H9 (cell line): Measurements from ENCODE around the gene PSTPIP1. TPM values are rescaled to one million over a fixed set of nuclear protein-coding genes. Genes with fewer than 3 reads are reported as not detected.

Source experiments
- DNase-seq: peaks from one replicate; pipeline ENCODE4 v3.0.0-alpha.2; 2017
- H2AFZ ChIP-seq: one replicate; pipeline ENCODE4 v1.6.1; 2013; ENCODE audit warnings: mild to moderate bottlenecking, low read length, control low read depth, moderate library complexity
- H2AK5ac ChIP-seq: 2 replicates; pipeline ENCODE4 v1.6.1; 2013; ENCODE audit warnings: low read length, control low read depth, mixed read lengths; ENCODE audit not compliant: insufficient read length
- H2BK120ac ChIP-seq: one replicate; pipeline ENCODE4 v1.6.1; 2013; ENCODE audit warnings: low read depth, mild to moderate bottlenecking, low read length, control low read depth, inconsistent platforms; ENCODE audit not compliant: poor library complexity, severe bottlenecking
- H2BK12ac ChIP-seq: 2 replicates; pipeline ENCODE4 v1.6.1; 2013; ENCODE audit warnings: low read length, control low read depth, mixed read lengths, low read depth; ENCODE audit not compliant: insufficient read length
- H2BK15ac ChIP-seq: 2 replicates; pipeline ENCODE4 v1.6.1; 2013; ENCODE audit warnings: low read depth, low read length, control low read depth
- H2BK20ac ChIP-seq: one replicate; pipeline ENCODE4 v1.6.1; 2013; ENCODE audit warnings: low read depth, mild to moderate bottlenecking, low read length, control low read depth, inconsistent platforms; ENCODE audit not compliant: poor library complexity, severe bottlenecking
- H2BK5ac ChIP-seq: 2 replicates; pipeline ENCODE4 v1.6.1; 2013; ENCODE audit warnings: low read length, control low read depth, mixed read lengths; ENCODE audit not compliant: insufficient read length
- H3K14ac ChIP-seq: 2 replicates; pipeline ENCODE4 v1.6.1; 2013; ENCODE audit warnings: low read length, control low read depth; ENCODE audit not compliant: insufficient read depth
- H3K18ac ChIP-seq: 2 replicates; pipeline ENCODE4 v1.6.1; 2013; ENCODE audit warnings: low read depth, mild to moderate bottlenecking, mixed read lengths, low read length, control low read depth; ENCODE audit not compliant: insufficient read length
- H3K23ac ChIP-seq: 2 replicates; pipeline ENCODE4 v1.6.1; 2013; ENCODE audit warnings: low read length, control low read depth, mixed read lengths, low read depth; ENCODE audit not compliant: insufficient read length
- H3K23me2 ChIP-seq: 2 replicates; pipeline ENCODE4 v1.6.1; 2013; ENCODE audit warnings: low read depth, mild to moderate bottlenecking, mixed read lengths, low read length, control low read depth; ENCODE audit not compliant: insufficient read length, poor library complexity, severe bottlenecking
- H3K27ac ChIP-seq: 2 replicates; pipeline ENCODE4 v1.5.1; 2013; ENCODE audit warnings: low read length, control low read depth, mixed read lengths, low read depth; ENCODE audit not compliant: insufficient read length
- H3K27me3 ChIP-seq: 2 replicates; pipeline ENCODE4 v1.6.1; 2013; ENCODE audit warnings: low read length, control low read depth, inconsistent platforms; ENCODE audit not compliant: insufficient read depth
- H3K4ac ChIP-seq: 2 replicates; pipeline ENCODE4 v1.6.1; 2013; ENCODE audit warnings: low read depth, mild to moderate bottlenecking, control low read depth, inconsistent platforms, low read length, moderate library complexity
- H3K4me1 ChIP-seq: 2 replicates; pipeline ENCODE4 v1.6.1; 2013; ENCODE audit warnings: low read length, control low read depth, inconsistent platforms; ENCODE audit not compliant: insufficient read depth
- H3K4me2 ChIP-seq: 2 replicates; pipeline ENCODE4 v1.6.1; 2013; ENCODE audit warnings: low read length, control low read depth, mixed read lengths; ENCODE audit not compliant: insufficient read length, insufficient read depth
- H3K56ac ChIP-seq: 2 replicates; pipeline ENCODE4 v1.6.1; 2013; ENCODE audit warnings: low read depth, mild to moderate bottlenecking, mixed read lengths, low read length, control low read depth; ENCODE audit not compliant: insufficient read length
- H3K79me1 ChIP-seq: 2 replicates; pipeline ENCODE4 v1.6.1; 2013; ENCODE audit warnings: low read depth, mild to moderate bottlenecking, moderate library complexity, low read length, control low read depth, inconsistent platforms; ENCODE audit not compliant: insufficient read depth, poor library complexity, severe bottlenecking
- H3K79me2 ChIP-seq: 2 replicates; pipeline ENCODE4 v1.6.1; 2013; ENCODE audit warnings: low read length, control low read depth, inconsistent platforms; ENCODE audit not compliant: insufficient read depth
- H3K9ac ChIP-seq: 2 replicates; pipeline ENCODE4 v1.6.1; 2013; ENCODE audit warnings: low read length, control low read depth, mixed read lengths; ENCODE audit not compliant: insufficient read length; ENCODE audit errors: extremely low read depth
- H3K9me3 ChIP-seq: one replicate; pipeline ENCODE4 v1.6.1; 2013; ENCODE audit warnings: low read depth, low read length, inconsistent platforms; ENCODE audit not compliant: control insufficient read depth
- H3T11ph ChIP-seq: one replicate; pipeline ENCODE4 v1.6.1; 2013; ENCODE audit warnings: mild to moderate bottlenecking, low read length, control low read depth, inconsistent platforms
- H4K20me1 ChIP-seq: one replicate; pipeline ENCODE4 v1.6.1; 2013; ENCODE audit not compliant: control insufficient read depth, insufficient read length, insufficient read depth
- H4K5ac ChIP-seq: 2 replicates; pipeline ENCODE4 v1.6.1; 2013; ENCODE audit warnings: low read depth, mild to moderate bottlenecking, mixed read lengths, low read length, control low read depth; ENCODE audit not compliant: insufficient read length
- H4K8ac ChIP-seq: replicated peaks from 2 replicates; pipeline ENCODE4 v1.6.1; 2013; ENCODE audit warnings: low read length, control low read depth, mixed read lengths, low read depth; ENCODE audit not compliant: insufficient read length
- H4K91ac ChIP-seq: 2 replicates; pipeline ENCODE4 v1.6.1; 2013; ENCODE audit warnings: low read depth, mild to moderate bottlenecking, moderate library complexity, mixed read lengths, low read length, control low read depth; ENCODE audit not compliant: insufficient read length
- H3K27ac Mint-ChIP-seq, 3 experiments: 2 replicates in 2 of 3; 3 replicates in 1 of 3; pipeline ENCODE4 v1.8.0; 2020 to 2021; ENCODE audit warnings: mixed read lengths in 3 of 3, mild to moderate bottlenecking in 1 of 3, moderate library complexity in 1 of 3
- H3K27me3 Mint-ChIP-seq: 2 replicates; pipeline ENCODE4 v1.8.0; 2021; ENCODE audit warnings: low read depth, mild to moderate bottlenecking, moderate library complexity, mixed read lengths
- H3K36me3 Mint-ChIP-seq, 3 experiments: 2 replicates in 2 of 3; 3 replicates in 1 of 3; pipeline ENCODE4 v1.8.0; 2020 to 2021; ENCODE audit warnings: low read depth in 3 of 3, mixed read lengths in 3 of 3; ENCODE audit not compliant: insufficient read depth in 1 of 3
- H3K4me1 Mint-ChIP-seq, 2 experiments: 2 replicates each; pipeline ENCODE4 v1.8.0; 2020; ENCODE audit warnings: mixed read lengths in 2 of 2
- H3K4me3 Mint-ChIP-seq, 2 experiments: 2 replicates in 1 of 2; 3 replicates in 1 of 2; pipeline ENCODE4 v1.8.0; 2020 to 2021; ENCODE audit warnings: mild to moderate bottlenecking in 2 of 2, mixed read lengths in 2 of 2, moderate library complexity in 1 of 2
- H3K9me3 Mint-ChIP-seq, 2 experiments: 2 replicates in 1 of 2; 3 replicates in 1 of 2; pipeline ENCODE4 v1.8.0; 2020; ENCODE audit warnings: mild to moderate bottlenecking in 2 of 2, mixed read lengths in 2 of 2, moderate library complexity in 1 of 2
- CTCF ChIP-seq: fragments of 200-600 bp; sonication (generic); conservative IDR thresholded peaks from 3 replicates; pipeline ENCODE4 v1.8.0; 2021; ENCODE audit warnings: antibody characterized with exemption, mild to moderate bottlenecking
- WGBS: extraction: QIAGEN DNeasy Blood & Tissue Kit; methylation state at CpG from one replicate; pipeline ENCODE4 v1.1.7; 2013; ENCODE audit warnings: missing lambda C conversion rate, low lambda C conversion rate, mixed read lengths; ENCODE audit not compliant: insufficient read length; ENCODE audit errors: extremely low coverage; 5-methylcytosine and 5-hydroxymethylcytosine counted together
- total RNA-seq: library from RNA; stranded (reverse); gene quantifications from 2 replicates; pipeline ENCODE4 v1.2.1, GENCODE V29; 2021

PSTPIP1 gene
- total RNA-seq, 1 experiment from 2014 or later = 1.8 TPM

- Histone ChIP-seq H4K20me1 (no peaks in the 10 kb centered on the region), H3K23ac (no peak overlapping the region), H3K4me2 (no peak overlapping the region), H3K27ac (no peak overlapping the region), H4K91ac (no peak overlapping the region), H4K5ac (no peak overlapping the region), H3K9ac (no peak overlapping the region), H2BK12ac (no peak overlapping the region), H3K56ac (no peak overlapping the region), H3K79me1 (no peaks in the 10 kb centered on the region), H3K4ac (no peak overlapping the region), H3K9me3 (no peaks in the 10 kb centered on the region), H3K18ac (no peak overlapping the region), H3K23me2 (no peaks in the 10 kb centered on the region), H2BK20ac (no peak overlapping the region), H3K79me2 (no peaks in the 10 kb centered on the region), H3K14ac (no peak overlapping the region), H3T11ph (no peak overlapping the region), H2AFZ (no peak overlapping the region), H4K8ac (no peak overlapping the region), H3K27me3 (no peaks in the 10 kb centered on the region), H3K4me1 (no peaks in the 10 kb centered on the region), H2AK5ac (no peak overlapping the region), H2BK5ac (no peak overlapping the region), H2BK120ac (no peak overlapping the region), H2BK15ac (no peak overlapping the region)
- Mint-ChIP-seq H3K27ac (no peak overlapping the region), H3K36me3 (peaks cover 22 to 45% (median 45%) of the 10 kb centered on the region in 3 experiments), H3K4me1 (peaks cover 0 to under 1% of the 10 kb centered on the region in 2 experiments; a peak in 2 of 4 replicates), H3K9me3 (peaks cover 17 to 18% of the 10 kb centered on the region in 2 experiments), H3K4me3 (no peak overlapping the region), H3K27me3 (peaks cover 4% of the 10 kb centered on the region; the same call in 1 of the 2 replicates)
- WGBS = no CpG with 5 or more reads among the region's 8 CpGs
- TF ChIP-seq CTCF = no peak
- DNase-seq = no peak
These were observed 44.9 kb downstream of the PSTPIP1 start for GRCh38 chr15:77039848-77040247.
